GM18951 (cell line): ENCODE results near the gene LGALS4.
"Not testable (repeated sequence)": the region's sequence is repeated elsewhere in the genome, so short reads cannot be mapped to it uniquely, and the experiment has no call there.

Source experiments
- POLR2A ChIP-seq: IDR thresholded peaks from 4 replicates; pipeline ENCODE4 v1.6.1; 2011; ENCODE audit warnings: mild to moderate bottlenecking; ENCODE audit not compliant: insufficient read length, insufficient read depth; ENCODE audit errors: extremely low read depth
- in situ Hi-C: fragments of 300-500 bp; cut with MboI; formaldehyde crosslinking; loops from one replicate; pipeline ENCODE4 v1.12.0; 2022; ENCODE audit warnings: low sequenced_read_pairs, mixed read lengths, inconsistent platforms; ENCODE audit not compliant: unreplicated experiment

Gene LGALS4

DNA sequence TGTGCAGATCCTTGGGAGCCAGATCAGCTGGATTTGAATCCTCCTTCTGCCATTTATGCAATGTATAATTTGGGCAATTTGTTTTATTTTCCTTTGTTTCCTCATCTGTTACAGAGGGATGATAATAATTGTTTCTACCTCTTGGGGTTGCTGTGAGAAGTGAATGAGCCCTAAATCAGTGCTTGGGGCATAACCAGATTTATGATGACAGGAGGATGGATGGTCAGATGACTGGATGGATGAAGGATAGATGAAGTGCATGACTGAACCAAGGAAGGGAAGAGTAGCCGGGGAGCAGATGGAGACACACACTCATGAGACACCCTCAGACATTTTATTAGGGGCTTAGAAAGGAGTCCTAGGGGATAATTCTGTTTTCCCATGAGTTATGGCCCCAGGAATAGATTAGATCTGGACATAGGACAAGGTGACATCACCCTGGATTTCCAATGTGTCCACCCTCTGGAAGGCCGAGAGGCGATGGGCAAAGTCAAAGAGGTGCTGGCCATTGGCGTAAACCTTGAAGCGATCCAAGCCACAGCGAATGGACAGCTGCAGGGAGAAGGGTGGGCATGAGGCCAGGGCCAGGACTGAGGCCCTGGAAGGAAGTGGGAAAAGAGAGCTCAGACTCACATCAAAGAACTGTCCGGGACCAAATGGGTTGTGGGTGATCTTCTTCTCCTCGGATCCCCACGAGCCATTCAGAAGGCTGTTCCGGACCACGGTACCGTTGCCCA, 11.2 kb downstream of the LGALS4 start:
- in situ Hi-C loops: no loop called here
- no peak for TF ChIP-seq POLR2A

DNA sequence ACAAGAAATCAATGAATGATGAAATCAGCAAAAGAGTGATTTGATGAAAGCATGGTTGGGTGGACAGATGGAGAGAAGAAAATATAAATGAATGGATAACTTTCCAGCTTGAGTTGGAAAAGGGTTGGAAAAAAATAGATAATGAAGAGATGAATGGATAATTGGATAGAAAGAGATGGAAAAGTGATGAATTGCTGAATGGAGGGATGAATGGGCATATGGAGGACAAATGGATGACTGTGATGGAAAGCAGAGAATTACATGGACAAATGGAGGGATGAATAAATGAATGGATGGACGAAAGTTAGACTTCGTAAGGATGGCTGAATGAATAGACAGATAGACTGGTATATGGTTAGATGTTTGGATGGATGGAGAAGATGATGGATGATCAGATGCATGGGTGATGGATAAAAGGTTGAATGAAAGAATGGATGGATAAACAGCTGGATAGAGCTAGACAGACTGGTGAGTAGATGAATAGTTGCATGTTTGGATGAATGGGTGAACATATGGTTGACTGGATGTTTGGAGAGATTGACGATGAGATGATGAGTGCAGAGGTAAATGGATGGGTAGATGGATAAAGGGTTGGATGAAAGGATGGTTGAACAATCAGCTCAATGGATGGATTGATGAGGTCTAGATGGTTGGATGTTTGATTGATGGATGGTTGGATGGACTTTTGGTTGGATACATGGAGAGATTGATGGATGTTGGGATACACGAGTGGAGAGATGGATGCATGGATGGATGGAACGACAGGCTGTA, 12.0 kb downstream of the LGALS4 start:
- in situ Hi-C loops: no loop called here
- no peak for TF ChIP-seq POLR2A

DNA sequence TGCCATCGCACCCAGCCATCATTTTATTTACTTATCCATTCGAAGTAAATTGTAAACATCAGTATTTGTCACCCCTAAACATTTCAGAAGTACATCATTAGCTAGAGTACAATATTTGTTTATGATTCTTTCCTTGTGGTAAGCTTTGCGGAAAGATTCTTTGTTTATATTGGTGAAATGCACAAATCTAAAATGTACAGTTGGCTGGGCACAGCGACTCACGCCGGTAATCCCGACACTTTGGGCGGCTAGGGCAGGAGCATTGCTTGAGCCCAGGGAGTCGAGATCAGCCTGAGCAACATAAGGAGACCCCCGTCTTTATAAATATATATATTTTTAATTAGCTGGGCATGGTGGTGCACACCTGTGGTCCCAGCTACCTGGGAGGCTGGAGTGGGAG, 13.6 kb downstream of the LGALS4 start:
- in situ Hi-C loops: no loop called here

DNA sequence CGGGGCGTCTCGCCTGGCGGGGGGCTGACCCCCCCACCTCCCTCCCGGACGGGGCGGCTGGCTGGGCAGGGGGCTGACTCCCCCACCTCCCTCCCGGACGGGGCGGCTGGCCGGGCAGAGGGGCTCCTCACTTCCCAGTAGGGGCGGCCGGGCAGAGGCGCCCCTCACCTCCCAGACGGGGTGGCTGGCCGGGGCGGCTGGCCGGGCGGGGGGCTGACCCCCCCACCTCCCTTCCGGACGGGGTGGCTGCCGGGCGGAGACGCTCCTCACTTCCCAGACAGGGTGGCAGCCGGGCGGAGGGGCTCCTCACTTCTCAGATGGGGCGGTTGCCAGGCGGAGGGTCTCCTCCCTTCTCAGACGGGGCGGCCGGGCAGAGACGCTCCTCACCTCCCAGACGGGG, 15.0 kb downstream of the LGALS4 start:
- in situ Hi-C loops: not testable (repeated sequence)

More for the DNA sequence above, 13.6 kb downstream of the LGALS4 start:
- no peak for TF ChIP-seq POLR2A

DNA sequence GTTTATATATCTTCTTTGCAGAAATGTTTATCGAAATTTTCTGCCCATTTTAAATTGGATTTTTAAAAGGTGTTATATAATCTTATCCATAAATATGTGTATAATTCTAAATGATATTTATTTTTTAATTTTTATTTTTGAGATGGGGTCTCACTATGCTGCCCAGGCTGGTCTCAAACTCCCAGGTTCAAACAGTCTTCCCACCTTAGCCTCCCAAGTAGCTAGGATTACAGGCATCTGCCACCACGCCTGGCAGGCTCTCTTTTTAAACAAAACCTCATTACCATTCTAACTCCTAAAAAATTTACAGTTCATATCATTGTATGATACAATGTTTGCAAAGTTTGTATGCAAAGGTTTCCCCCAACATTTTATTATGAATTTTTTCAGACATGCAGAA, 16.6 kb downstream of the LGALS4 start:
- in situ Hi-C loops: no loop called here
- TF ChIP-seq POLR2A: no peak

DNA sequence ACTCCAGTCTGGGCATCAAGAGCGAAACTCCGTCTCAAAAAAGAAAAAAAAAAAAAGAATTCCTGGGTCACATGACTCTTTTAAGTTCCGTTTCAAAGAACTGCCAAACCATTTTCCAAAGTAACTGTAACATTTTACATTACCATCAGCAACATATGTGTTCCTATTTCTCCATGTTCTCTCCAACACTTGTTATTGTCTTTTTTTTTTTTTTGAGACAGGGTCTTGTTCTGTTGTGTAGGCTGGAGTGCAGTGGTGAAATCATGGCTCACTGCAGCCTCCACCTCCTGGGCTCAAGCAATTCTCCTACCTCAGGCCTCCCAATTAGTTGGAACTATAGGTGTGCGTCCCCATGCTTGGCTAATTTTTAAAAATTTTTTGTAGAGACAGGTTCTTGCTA, 17.2 kb downstream of the LGALS4 start:
- TF ChIP-seq POLR2A: no peak
- in situ Hi-C loops: no loop called here

DNA sequence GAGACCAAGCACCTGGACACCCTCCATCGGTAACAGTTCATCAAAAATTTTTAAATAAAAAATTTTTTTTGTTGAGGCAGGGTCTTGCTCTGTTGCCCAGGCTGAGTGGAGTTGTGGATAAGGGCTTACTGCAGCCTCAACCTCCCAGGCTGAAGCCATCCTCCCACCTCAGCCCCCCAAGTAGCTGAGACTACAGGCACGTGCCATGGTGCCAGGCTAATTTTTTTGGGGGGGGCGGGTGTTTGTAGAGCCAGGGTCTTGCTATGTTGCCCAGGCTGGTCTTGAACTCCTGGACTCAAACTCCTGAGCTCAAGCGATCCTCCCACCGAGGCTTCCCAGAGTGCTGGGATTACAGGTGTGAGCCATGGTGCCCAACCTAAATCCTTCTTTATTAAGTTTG, 19.1 kb downstream of the LGALS4 start:
- no peak for TF ChIP-seq POLR2A
- in situ Hi-C loops: no loop called here

DNA sequence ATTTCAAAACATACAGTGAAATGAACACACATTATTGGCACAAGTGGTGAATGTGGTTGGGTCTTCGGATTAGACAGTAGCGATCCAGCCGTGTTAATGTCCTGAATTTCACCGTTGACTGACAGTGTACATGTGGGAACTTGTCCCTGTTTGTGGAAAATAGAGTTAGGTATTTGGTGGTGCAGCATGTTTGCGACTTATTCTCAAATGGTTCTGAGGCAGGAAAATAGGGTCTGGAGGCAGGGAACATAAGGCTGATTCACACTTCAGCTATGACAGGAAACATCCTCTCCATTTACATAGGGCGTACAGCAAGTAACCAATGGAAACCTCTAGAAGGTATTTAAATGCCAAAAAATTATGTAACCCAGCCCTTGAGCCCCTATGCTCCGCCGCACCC, 19.6 kb downstream of the LGALS4 start:
- in situ Hi-C loops: no loop called here

DNA sequence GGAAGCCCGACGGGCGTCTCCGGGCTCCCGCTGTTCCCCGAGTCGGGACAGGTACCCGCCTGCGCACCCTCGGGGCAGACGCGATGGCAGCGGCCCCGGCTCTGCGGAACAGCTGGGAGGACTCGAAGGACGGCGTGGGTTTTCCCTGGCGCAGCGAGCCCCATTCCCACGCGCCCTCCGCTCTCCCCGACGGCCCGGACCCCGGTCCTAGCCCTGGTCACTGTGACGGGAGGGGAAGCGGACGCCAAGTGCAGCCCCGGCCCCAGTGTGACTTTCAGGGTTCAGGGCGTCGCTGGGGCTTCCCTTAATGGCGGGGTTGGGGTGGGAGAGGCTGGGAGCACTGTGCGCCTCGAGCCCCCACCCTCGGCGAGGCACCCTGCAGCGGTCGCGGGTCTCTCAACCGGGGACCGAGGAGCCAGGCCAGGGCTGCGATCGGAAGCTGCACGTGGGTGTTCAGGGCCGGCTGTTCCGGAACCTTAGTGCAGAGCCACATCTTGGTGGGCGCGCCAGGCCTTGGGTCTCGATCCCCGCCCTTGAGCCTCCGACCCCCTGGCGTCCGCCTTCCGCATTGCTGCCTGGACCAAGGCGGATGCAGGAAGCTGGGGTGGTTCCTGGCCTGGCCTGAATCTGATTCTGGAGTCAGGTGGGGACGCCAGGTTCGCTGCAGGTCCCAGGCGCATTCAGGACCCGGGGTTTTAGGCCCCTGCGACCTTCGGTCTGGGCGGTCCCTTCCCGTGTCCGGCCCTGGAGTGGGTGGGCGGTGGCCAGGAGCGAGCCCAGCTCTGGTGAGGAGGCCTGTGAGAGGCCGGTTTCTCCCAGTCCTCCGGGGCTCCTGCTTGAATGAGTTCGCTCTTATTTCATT, 20.3 kb downstream of the LGALS4 start:
- in situ Hi-C loops: no loop called here
- no peak for TF ChIP-seq POLR2A

More for the DNA sequence above, 19.6 kb downstream of the LGALS4 start:
- TF ChIP-seq POLR2A: no peak

DNA sequence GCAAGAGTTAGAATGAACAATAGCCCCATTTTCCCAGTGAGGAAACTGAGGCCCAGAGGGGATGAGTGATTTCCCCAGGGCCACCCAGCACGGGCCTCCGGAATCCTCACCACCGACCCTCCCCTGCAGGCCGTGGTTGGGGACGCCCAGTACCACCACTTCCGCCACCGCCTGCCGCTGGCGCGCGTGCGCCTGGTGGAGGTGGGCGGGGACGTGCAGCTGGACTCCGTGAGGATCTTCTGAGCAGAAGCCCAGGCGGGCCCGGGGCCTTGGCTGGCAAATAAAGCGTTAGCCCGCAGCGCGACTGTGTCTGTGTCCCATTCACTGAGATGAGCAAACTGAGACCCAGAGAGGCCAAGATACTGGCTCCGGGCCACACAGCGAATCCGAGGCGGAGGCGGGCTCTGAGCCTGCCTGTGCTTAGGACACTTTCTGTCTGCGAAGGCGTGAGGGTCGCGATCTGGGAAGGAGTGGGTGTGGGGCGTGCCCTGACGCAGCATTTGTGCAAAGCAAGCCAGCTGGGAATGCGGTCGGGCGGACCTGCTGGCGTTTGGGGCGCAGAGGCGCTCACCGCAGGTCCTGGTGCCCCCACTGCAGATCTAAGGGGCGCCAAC, 21.2 kb downstream of the LGALS4 start:
- in situ Hi-C loops: not testable (repeated sequence)

DNA sequence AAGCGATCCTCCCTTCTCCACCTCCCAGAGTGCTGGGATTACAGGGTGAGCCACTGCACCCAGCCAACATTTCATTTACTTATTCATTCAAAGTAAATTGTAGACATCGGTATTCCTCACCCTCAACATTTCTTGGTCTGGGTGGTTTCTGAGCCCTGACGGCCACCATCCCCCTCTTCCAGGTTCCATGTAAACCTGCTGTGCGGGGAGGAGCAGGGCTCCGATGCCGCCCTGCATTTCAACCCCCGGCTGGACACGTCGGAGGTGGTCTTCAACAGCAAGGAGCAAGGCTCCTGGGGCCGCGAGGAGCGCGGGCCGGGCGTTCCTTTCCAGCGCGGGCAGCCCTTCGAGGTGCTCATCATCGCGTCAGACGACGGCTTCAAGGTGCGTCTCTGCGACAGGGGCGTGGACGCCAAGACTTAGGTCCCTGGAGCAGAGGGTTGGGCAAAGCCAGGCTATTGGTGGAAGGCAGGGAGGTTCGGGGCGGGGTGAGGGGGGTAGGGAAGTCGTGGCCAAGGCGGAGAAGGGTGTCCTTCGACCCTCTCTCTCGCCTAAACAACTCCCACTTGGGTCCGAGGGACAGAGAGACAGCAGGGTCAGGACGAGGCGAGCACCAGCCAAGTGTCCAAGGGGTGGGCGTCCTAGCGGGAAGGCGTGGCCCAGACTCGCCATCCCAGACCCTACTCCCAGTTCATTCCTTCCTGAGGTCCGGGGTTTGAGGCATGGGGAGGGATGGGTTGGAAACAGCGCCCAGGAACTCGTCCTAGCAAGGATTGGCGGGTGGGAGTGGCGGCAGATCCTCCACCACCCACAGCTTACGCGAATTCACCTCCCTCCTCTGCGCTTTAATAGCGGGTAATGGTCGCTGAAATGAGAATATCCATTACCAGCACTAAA, 22.0 kb downstream of the LGALS4 start:
- in situ Hi-C loops: not testable (repeated sequence)

DNA sequence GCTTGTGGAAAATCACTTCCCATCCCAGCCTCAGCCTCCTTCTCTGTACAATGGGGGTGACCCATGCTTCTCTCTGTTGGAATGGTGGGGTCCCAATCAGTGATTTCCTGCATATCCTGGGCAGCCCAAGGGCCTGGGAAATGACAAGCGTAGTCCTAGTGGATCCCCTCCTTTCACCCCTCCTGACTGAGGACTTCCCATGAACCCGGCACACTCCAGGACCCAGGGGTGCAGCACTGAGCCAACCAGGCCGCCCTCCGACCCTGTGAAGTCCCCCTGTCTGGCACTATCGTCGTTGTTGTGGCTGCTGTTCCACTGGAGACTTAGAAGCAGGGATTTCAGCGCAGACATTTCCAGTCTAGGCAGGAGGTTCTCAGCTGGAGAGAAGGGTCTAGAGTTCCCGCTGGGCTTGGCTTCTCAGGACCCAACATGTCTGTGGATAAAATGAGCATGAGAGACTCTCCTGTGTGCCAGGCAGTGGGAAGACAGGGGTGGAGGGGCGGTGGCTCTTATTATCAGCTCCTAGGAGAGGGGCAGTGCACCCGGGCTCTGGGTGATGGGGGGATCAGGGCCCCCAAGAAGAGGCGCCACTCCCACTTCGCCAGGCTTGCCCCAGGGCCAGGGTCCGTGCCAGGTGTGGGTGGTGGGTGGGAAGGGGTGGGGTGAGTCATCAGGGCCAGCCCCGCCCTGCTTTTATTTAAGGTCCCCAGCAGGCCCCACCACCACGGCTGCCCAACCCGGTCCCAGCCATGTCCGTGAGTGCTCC, 24.1 kb downstream of the LGALS4 start, which contains the start of gene LGALS7B:
Gene LGALS7B (plus strand): TSS at position 723 of the 766 bp plus-strand sequence. CDS start 27 bp downstream, at position 750.
- in situ Hi-C loops: no loop called here
- no peak for TF ChIP-seq POLR2A
